ENCODE results near the gene PSMB2.

Gene PSMB2

DNA sequence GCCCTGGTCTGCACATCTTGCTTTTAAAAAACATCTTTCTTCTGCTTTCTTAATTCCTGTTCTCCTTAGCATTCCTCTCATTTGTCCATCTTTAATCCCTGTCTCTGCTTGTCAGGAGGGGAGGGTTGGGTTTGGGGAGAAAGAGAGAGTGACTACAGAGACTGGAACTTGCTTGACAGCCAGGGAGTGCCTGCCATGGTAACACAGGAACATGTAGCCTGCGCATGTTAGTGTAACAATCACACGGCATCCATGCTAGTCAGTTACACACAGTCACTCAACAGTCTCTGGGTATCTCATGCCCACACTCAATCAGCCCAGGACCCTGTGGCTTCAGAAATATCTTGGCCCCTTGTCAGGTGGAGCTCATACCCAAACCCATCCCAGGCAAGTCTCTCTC lies 69.0 kb downstream of the PSMB2 start:
- no peak for DNase-seq (ENCODE audit: low read depth, low spot score)

DNA sequence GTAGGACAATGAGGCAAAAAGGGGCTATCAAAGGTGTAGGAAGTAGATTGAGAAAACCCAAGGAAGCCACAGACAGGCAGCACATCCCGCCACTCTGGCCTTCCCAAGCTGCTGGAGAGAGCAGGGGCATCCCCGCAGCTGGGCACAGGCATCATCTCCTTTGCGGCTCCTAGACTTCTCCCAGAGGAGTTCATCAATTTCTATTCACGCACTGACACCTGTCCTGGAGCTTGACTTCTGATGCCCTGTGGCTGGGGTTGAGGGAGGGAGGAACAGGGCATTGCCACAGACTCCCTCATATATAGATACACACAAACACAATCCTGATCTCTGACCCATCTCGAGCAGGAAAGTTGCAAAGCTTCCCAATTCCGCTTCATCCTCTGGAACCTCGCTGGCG lies 70.1 kb downstream of the PSMB2 start:
- no peak for DNase-seq (ENCODE audit: low read depth, low spot score)

DNA sequence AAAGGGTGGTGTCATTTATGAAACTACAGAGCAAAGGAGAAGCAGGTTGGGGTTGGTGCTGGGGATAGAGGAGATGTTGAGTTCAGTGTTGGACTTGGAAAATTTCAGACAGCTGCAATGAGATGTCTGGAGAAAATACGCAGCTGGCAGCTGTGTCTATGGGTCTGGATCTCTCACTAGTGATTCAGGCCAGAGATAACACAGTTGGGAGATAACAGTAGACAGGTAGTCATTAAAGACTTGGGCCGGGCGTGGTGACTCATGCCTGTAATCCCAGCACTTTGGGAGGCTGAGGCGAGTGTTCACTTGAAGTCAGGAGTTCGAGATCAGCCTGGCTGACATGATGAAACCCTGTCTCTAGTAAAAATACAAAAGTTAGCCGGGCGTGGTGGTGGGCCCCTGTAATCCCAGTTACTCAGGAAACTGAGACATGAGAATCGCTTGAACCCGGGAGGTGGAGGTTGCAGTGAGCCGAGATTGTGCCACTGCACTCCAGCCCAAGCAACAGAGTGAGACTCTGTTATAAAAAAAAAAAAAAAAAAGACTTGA lies 70.7 kb downstream of the PSMB2 start:
- DNase-seq (ENCODE audit: low read depth, low spot score), result no peak

DNA sequence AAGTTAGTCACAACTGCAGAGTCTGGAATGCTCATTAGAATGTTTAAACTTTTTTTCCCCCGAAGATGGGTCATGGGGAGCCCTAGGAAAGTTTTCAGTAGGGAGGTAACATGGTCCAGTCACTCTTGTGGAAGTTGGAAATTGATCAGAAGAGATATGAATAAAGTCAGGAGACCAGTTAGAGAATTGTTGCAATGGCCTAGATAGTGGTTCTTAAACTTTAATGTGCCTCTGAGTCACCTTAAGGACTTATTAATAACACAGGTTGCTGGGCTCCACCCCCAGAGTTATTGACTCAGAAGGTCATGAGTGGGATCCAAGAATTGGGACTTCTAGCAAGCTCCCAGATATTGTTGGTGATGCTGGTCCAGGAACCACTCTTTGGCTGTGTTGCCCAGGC lies 71.4 kb downstream of the PSMB2 start:
- no peak for DNase-seq (ENCODE audit: low read depth, low spot score)

DNA sequence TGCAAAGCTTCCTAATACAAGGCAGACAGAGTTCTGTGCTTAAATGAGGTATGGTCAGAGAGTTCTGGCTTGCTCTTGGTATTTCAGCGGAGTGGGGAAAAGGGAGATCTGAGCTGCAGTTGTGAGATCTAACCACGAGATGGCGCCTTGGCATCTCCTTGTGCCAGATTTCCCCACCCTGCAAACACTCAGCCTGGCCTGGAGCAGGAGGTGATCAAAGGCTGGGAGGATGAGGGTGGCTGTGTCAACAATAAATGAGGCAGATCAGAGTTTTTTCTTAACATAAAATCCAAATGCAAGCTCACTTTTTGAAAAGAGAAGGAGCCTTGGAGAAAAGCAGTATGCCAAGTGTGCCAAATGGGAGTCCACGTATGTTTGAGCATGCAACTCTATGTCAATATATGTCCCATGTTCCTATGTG lies 72.3 kb downstream of the PSMB2 start:
- no peak for DNase-seq (ENCODE audit: low read depth, low spot score)

DNA sequence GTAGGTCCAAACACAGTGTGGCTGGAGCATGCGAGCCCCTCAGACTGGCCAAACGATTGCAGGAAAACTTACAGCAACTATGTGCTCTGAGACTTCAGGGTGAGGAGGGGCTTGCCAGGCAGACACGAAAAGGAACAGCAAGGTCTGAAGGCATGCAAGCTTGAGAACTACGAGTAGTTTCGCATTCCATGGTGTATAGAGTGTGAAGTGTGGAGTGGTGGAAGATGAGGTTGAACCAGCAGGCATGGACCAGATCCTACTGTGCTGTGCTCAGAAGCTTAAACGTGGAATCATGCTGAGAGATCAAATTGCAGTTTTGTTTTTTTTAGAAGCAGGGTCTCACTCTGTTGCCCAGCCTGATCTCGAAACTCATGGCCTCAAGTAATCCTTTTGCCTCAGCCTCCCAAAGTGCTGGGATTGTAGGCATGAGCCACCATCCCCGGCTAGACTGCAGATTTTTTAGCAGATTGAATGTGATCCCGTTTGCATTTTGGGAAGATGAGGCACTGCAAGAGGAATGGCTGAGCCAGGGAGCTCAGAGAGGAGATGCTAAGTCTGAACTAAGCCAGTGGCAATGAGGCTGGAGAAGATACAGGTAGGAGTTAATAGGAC lies 73.3 kb downstream of the PSMB2 start:
- no peak for DNase-seq (ENCODE audit: low read depth, low spot score)

DNA sequence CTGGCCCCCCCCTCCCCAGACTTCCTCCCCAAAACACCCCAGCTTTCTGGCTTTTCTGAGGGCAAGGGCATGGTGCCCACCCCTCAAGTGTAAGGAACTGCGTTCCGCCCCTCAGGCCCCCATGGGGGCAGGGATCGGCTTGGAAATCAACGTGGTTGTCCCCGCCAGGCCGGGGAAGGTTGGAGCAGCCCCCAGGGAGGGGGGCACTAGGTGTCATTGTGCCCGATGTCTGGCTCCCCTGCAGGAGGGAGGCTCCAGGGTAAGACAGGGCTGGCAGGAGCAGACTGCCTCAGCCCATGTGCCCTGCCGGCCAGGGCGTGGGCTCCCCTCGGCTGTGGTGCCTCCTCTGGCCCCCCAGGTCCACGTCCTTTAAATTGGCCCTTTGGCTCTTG lies 75.6 kb downstream of the PSMB2 start:
- no peak for DNase-seq (ENCODE audit: low read depth, low spot score)

DNA sequence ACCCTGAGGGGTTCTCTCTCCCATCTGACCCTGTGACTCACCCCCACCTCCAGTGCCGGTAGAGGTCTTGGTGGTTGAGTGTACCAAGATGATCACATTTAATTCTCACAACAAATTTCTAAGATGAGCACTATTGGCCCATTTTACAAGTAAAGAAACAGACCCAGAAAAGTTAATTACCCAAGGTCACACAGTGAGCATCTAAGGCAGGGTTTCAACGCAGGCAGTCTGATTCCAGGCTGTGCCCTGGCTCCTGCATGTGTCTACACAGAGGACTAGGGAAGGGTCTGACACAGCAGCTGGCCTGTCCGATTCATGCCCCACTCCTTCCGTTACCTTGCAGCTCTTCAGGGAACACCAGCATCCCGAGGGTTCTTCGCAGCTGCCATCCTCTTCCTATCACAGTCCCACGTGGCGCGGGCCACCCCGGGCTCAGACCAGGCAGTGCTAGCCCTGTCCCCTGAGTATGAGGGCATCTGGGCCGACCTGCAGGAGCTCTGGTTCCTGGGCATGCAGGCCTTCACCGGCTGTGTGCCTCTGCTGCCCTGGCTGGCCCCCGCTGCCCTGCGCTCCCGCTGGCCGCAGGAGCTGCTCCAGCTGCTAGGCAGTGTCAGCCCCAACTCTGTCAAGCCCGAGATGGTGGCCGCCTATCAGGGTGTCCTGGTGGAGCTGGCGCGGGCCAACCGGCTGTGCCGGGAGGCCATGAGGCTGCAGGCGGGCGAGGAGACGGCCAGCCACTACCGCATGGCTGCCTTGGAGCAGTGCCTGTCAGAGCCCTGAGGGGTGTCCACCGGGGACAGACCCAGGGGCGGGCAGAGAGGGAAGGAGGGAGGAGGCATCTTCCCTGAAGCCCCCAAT lies 76.2 kb downstream of the PSMB2 start:
- DNase-seq (ENCODE audit: low read depth, low spot score), result no peak

DNA sequence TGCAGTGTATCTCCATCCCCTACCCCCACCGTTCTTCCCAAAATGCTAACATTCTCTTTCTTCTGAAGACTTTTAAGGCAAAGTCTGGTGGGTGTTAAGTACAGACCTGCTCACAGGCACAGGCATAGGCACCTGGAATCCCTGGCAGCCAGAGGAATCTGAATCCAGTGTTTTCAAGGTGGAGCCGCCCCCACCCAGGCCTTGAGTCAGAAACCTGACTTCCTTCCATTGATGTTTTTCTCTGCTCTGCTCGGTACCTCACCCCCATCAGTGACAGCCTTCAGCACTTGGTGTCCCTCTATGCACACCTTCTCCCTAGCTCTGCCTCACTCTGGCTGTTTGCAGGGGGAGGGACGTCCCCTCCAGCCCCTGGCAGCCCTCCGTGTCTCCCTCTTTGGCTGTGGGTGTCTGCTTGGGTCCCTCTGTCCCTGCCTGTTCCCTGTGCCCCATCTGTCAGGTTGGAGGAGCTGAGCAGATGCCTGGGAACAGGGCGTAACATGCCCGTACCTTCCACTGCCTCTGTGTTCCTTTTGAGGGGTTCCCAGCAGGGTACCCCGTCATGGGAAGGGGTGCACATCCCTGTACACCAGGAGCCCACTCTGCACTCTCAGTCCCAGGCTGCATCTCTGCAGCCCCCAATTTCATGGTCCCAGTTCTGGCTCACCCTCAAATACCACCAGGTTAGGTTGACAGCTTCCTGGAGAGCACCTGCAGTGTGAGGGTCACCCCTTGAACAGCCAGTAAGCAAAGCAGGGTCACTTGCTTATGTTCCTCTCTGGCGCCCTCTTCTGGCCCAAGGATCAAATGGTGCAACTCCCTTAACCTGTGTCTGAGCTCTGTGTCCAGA lies 77.1 kb downstream of the PSMB2 start:
- no peak for DNase-seq (ENCODE audit: low read depth, low spot score)

DNA sequence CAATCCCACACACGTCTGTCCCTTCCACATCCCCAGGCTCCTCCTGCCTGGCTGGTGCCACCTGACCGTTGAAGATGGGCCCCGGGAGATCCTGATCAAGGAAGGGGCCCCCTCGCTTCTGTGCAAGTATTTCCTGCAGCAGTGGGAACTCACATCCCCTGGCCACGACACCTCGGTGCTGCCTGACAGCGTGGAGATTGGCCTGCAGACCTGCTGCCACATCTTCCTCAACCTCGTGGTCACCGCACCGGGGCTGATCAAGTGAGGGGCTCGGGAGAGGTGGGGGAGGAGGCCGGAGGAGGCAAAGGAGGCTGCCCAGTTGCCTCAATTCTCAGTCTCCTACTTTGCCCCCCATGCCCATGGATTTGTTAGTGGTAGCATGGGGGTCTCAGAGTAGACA lies 78.2 kb downstream of the PSMB2 start:
- no peak for DNase-seq (ENCODE audit: low read depth, low spot score)

DNA sequence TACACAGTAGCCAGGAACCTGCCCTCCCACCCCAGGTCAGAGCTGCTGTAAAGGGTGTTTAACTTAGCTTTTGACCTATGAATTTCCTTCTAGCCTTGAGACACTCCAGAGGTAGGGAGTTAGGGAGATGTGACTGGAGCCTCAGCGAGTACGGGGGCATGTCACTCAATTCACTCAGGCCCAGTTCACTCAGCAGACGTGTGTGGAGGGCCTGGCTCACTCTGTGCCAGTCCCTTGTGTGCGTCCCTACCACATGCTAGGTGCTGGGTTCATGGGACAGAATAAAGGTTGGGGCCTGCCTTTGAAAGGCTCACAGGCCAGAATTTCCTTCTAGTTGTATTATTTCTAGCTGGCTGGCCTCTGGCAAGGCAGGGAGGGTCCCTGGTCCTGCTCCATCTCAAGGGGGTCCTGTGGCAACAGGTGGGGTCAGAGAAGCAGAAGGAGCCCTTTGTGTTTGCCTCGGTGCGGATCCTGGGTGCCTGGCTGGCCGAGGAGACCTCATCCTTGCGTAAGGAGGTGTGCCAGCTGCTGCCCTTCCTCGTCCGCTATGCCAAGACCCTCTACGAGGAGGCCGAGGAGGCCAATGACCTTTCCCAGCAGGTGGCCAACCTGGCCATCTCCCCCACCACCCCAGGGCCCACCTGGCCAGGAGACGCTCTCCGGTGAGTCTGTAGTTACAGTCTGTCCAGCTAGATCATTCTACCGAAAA lies 79.2 kb downstream of the PSMB2 start:
- DNase-seq (ENCODE audit: low read depth, low spot score), result no peak

DNA sequence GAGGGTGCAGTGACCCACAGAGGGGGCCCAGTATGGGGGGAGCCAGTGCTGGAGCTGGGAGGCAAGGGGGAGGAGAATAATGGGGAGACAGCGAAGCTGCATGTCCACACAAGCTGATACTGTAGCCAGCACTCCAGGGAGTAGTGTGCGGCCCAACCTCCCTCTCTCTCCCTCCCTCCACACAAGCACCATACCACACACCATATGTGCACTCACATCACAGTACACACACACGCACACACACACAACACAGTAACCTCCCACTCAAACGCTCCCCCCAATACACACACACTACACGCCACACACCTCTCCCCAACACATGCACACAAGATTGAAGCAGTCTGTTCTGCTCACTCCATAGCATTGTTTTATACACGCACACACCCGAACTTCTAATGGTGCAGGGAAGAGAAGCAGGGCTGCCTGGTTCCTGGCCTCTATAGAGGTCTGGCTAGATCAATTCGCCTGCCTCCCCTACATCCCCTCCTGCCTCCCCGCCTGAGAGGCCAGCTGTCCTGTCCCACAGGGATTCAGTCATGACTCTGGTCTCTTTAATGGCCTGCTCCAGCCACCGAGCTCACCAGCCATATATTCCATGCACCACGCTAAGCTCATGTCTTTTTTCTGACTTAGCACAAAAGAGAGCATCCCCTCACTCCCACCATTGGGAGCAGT lies 79.9 kb downstream of the PSMB2 start:
- no peak for DNase-seq (ENCODE audit: low read depth, low spot score)

DNA sequence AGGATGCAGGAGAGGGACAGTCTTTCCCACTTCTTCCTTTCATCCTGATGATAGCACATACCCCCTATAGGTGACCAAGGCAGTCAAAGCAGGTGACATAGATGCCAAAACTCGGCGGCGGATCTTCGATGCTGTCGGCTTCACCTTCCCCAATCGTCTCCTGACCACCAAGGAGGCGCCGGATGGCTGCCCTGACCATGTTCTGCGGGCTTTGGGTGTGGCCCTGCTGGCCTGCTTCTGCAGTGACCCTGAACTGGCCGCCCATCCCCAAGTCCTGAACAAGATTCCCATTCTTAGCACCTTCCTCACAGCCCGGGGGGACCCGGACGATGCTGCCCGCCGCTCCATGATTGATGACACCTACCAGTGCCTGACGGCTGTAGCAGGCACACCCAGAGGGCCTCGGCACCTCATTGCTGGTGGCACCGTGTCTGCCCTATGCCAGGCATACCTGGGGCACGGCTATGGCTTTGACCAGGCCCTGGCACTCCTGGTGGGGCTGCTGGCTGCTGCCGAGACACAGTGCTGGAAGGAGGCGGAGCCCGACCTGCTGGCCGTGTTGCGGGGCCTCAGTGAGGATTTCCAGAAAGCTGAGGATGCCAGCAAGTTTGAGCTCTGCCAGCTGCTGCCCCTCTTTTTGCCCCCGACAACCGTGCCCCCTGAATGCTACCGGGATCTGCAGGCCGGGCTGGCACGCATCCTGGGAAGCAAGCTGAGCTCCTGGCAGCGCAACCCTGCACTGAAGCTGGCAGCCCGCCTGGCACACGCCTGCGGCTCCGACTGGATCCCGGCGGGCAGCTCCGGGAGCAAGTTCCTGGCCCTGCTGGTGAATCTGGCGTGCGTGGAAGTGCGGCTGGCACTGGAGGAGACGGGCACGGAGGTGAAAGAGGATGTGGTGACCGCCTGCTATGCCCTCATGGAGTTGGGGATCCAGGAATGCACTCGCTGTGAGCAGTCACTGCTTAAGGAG lies 80.8 kb downstream of the PSMB2 start:
- no peak for DNase-seq (ENCODE audit: low read depth, low spot score)

DNA sequence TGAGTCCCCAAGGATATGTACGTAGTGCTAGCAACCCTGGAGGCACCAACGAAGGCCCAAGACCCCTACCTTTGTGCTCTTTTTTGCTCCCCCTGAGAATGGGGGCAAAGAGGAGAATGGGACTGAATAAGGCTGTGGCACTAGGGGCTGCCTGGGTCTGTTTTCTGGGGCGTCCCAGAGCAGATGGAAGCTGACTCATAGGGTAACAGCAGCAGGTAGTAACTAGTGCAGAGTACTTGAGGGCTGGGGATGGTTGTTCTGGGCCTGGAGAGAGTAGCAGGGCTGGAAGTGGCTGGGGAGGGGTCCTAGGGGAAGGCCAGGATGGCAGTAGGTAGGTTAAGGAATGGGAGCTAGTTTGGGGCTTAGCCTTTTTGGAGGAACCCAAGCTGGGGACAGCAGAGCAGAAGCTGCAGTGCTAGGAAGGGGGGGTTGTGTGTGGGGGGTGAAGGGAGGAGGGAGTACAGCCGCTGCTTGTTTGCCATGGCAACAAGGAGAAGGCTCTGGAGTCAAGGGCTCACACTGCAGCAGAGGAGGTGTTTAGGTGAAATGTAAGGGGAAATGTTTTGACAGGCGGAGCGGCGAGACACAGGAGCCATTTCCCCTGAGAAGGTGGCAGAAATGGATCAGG lies 81.9 kb downstream of the PSMB2 start:
- DNase-seq (ENCODE audit: low read depth, low spot score), result no peak

DNA sequence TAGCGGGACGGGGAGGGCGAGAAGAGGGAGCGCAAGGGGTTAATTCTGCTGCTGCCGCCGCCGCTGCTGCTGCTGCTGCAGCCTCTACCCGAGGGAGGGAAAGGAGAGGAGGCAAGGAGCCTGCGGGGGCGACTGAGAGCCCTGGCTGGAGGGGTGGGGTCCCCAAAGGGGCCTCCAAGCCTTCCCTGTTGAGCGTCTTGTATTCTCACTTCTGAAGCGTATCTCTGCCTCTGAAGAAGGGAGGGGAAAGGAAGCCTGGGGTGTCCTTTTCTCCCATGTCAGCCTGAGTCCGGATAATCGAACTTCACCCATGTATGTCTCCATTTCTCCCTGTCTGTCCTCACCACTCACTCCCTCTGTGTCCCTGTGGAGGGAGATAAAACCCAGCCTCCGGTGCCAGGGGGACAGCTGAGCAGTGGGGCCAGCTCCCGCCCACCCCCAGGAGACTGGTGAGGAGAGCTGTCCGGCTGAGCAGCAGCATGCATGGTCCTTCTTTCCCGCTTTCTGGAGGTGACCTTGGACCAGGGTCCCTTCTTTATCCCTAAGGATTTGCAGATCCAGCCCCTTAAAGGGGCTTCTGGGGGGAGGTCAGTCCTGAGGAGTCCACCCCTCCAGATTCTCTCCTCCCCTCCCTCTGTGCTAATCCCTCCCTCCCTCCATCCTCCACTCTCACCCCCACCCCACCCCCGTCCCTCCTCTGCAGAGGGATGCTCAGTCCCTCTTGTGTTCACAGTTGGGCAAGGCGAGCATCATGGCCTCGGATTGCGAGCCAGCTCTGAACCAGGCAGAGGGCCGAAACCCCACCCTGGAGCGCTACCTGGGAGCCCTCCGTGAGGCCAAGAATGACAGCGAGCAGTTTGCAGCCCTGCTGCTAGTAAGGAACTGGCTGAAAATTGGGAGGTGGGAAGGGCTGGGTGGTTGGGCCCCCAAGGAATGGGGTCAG lies 82.7 kb downstream of the PSMB2 start:
- DNase-seq (ENCODE audit: low read depth, low spot score), result no peak

DNA sequence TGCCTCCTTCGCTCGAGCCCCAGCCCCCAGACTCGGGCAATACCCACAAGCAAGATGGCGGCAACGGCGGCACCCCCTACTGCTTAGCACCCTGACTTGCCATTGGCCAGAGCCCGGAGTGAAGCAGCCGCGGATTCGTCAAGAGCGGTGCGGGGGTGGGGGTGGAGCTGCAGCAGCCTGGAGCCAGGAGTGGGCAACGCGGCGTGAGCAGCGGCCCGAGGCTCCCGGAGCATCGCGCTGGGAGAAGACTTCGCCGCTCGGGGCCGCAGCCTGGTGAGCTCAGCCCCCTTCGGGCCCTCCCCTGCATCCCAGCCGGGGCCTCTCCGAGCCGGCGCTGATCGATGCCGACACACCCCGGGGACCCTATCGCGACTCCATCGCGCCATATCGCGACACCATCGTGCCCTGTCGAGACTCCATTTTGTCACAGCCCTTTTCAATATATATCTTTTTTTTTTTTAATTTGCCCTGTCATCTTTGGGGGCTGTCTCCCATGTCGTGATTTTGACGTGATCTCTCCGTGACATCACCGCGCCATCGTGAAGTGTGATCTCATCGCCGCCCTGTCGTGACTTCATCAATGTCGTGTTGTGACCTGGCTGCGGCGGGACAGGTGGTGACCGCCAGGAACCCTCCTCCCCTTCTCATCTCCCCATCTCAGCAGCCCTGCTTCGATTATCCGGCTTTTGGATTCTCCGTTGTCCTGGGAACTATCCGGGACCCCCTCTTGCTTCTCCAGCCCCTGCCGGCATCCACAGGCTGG lies 83.5 kb downstream of the PSMB2 start, which contains the start of gene NCDN:
NCDN (plus strand) TSS at position 189 of the 763 bp plus-strand sequence; CDS start at position 581, 392 bp downstream.
- peak; percentile 92 for DNase-seq (ENCODE audit: low read depth, low spot score)

DNA sequence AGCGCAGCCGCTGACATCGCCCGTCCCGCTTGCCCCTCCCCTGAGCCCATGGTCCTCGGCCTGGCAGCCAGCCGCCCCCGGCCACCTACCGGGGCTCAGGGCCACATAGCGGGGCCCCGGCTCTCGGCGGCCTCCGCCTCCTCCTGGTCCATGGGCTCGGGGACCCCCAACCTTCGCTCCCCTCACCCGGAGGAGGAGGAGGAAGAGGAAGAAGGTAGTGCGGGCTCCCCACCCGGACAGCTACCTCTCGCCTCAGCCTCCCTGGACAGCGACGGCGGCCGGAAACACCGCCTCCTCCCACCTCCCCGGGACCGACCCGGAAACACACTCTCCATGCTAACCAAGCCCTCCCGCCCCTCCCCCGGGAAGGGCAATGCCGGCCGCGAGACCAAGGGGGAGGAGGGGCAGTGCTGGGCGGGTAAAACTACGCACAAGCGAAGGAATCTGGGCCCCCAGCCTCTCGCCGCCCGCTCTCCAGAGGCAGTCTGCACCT lies 84.2 kb downstream of the PSMB2 start, which contains the start of gene KIAA0319L:
KIAA0319L (minus strand) TSS at position 286 of the 493 bp plus-strand sequence. CDS start 2,912 bp downstream, outside the sequence.
- no peak for DNase-seq (ENCODE audit: low read depth, low spot score)

All from brain pericyte (primary cell).